Muscle layer of colon (tissue), 2 donors: ENCODE measurements around the gene PLCH2.
"Not testable (repeated sequence)": the region's sequence is repeated elsewhere in the genome, so short reads cannot be mapped to it uniquely, and the experiment has no call there.

Experiments
- H3K27ac ChIP-seq: one replicate; pipeline ENCODE4 v1.7.0; 2013; ENCODE audit warnings: low read depth, mild to moderate bottlenecking, low read length, moderate library complexity
- H3K27me3 ChIP-seq, 2 donors: one replicate each; pipeline ENCODE4 v1.7.0; 2013; ENCODE audit warnings: low read length in 2 of 2, mild to moderate bottlenecking in 2 of 2; ENCODE audit not compliant: insufficient read depth in 2 of 2, control insufficient read depth in 1 of 2
- H3K36me3 ChIP-seq: one replicate; pipeline ENCODE4 v1.7.0; 2013; ENCODE audit warnings: mild to moderate bottlenecking, low read length; ENCODE audit not compliant: insufficient read depth
- H3K4me1 ChIP-seq: one replicate; pipeline ENCODE4 v1.7.0; 2013; ENCODE audit warnings: mild to moderate bottlenecking, low read length; ENCODE audit not compliant: insufficient read depth
- H3K4me3 ChIP-seq, 2 donors: one replicate each; pipeline ENCODE4 v1.7.0; 2013; ENCODE audit warnings: low read length in 2 of 2, low read depth in 1 of 2, mild to moderate bottlenecking in 1 of 2, moderate library complexity in 1 of 2
- H3K9ac ChIP-seq: one replicate; pipeline ENCODE4 v1.7.0; 2013; ENCODE audit warnings: low read length
- H3K9me3 ChIP-seq: one replicate; pipeline ENCODE4 v1.7.0; 2013; ENCODE audit warnings: mild to moderate bottlenecking, low read length
- donor health status: abdominal sarcoma.
- donor health status: Adenocarcinoma of cecum.

The PLCH2 gene

GRCh38 chr1:2545754-2546514 is 69.8 kb downstream of the PLCH2 start:
- no peak overlapping the region for H3K27ac ChIP-seq
- peaks cover 26% of the 10 kb centered on the region for H3K4me1 ChIP-seq
- H3K9ac ChIP-seq = no peak overlapping the region
- no peaks in the 10 kb centered on the region for H3K36me3 ChIP-seq
- no peak overlapping the region for H3K4me3 ChIP-seq
- peaks cover 0 to 64% of the 10 kb centered on the region in 2 donors for H3K27me3 ChIP-seq
- no peaks in the 10 kb centered on the region for H3K9me3 ChIP-seq

- no peaks in the 10 kb centered on the region for H3K9me3 ChIP-seq
- H3K4me1 ChIP-seq = peaks cover 26% of the 10 kb centered on the region
- peaks cover 0 to 57% of the 10 kb centered on the region in 2 donors for H3K27me3 ChIP-seq
- no peak overlapping the region for H3K9ac ChIP-seq
- H3K36me3 ChIP-seq = no peaks in the 10 kb centered on the region
- H3K4me3 ChIP-seq = peak overlapping the region in 1 of 2 donors; percentile 47
- H3K27ac ChIP-seq = no peak overlapping the region
These were observed 70.6 kb downstream of the PLCH2 start for GRCh38 chr1:2546515-2547209.

GRCh38 chr1:2547210-2548067 is 71.3 kb downstream of the PLCH2 start:
- peak overlapping the region in 1 of 2 donors; percentile 47 for H3K4me3 ChIP-seq
- no peak overlapping the region for H3K27ac ChIP-seq
- H3K9me3 ChIP-seq = no peaks in the 10 kb centered on the region
- H3K9ac ChIP-seq = no peak overlapping the region
- no peaks in the 10 kb centered on the region for H3K36me3 ChIP-seq
- peaks cover 26% of the 10 kb centered on the region for H3K4me1 ChIP-seq
- H3K27me3 ChIP-seq = peaks cover 0 to 54% of the 10 kb centered on the region in 2 donors

- Histone ChIP-seq H3K9me3 (no peaks in the 10 kb centered on the region), H3K9ac (no peak overlapping the region), H3K36me3 (no peaks in the 10 kb centered on the region), H3K27ac (peak overlapping the region; percentile 27), H3K4me1 (peaks cover 26% of the 10 kb centered on the region), H3K27me3 (peaks cover 0 to 47% of the 10 kb centered on the region in 2 donors), H3K4me3 (peak overlapping the region in 1 of 2 donors; percentile 47)
These were observed 72.0 kb downstream of the PLCH2 start for GRCh38 chr1:2548068-2548589.

- not testable (repeated sequence) for H3K9ac ChIP-seq, H3K9me3 ChIP-seq, H3K4me3 ChIP-seq, H3K36me3 ChIP-seq
- Histone ChIP-seq H3K27ac (peak overlapping the region; percentile 41), H3K4me1 (peaks cover 22% of the 10 kb centered on the region), H3K27me3 (peaks cover 0 to 33% of the 10 kb centered on the region in 2 donors)
These were observed 73.4 kb downstream of the PLCH2 start for GRCh38 chr1:2549367-2550029.

GRCh38 chr1:2550309-2550861 is 74.3 kb downstream of the PLCH2 start:
- H3K27ac ChIP-seq, H3K36me3 ChIP-seq, H3K4me3 ChIP-seq, H3K9ac ChIP-seq, H3K9me3 ChIP-seq: not testable (repeated sequence)
- H3K4me1 ChIP-seq = peaks cover 29% of the 10 kb centered on the region
- peaks cover 0 to 25% of the 10 kb centered on the region in 2 donors for H3K27me3 ChIP-seq

- Histone ChIP-seq H3K27me3 (peaks cover 0 to 15% of the 10 kb centered on the region in 2 donors), H3K4me1 (peaks cover 29% of the 10 kb centered on the region)
- not testable (repeated sequence) for H3K4me3 ChIP-seq, H3K9ac ChIP-seq, H3K36me3 ChIP-seq, H3K27ac ChIP-seq, H3K9me3 ChIP-seq
These were observed 75.5 kb downstream of the PLCH2 start for GRCh38 chr1:2551544-2551943.

GRCh38 chr1:2552189-2552588 is 76.1 kb downstream of the PLCH2 start:
- no peak overlapping the region for H3K27ac ChIP-seq
- H3K9me3 ChIP-seq = no peaks in the 10 kb centered on the region
- H3K36me3 ChIP-seq = no peaks in the 10 kb centered on the region
- H3K4me3 ChIP-seq = no peak overlapping the region
- H3K4me1 ChIP-seq = peaks cover 30% of the 10 kb centered on the region
- H3K27me3 ChIP-seq = peaks cover 0 to 9% of the 10 kb centered on the region in 2 donors
- no peak overlapping the region for H3K9ac ChIP-seq

- H3K4me3 ChIP-seq, H3K27me3 ChIP-seq, H3K9me3 ChIP-seq, H3K9ac ChIP-seq, H3K27ac ChIP-seq, H3K36me3 ChIP-seq: not testable (repeated sequence)
- H3K4me1 ChIP-seq = peaks cover 30% of the 10 kb centered on the region
These were observed 77.0 kb downstream of the PLCH2 start for GRCh38 chr1:2553076-2553475.

GRCh38 chr1:2553871-2554620 is 78.0 kb downstream of the PLCH2 start:
- Histone ChIP-seq H3K27ac (no peak overlapping the region), H3K4me1 (peaks cover 30% of the 10 kb centered on the region), H3K36me3 (peaks cover 8% of the 10 kb centered on the region), H3K9ac (no peak overlapping the region), H3K4me3 (no peak overlapping the region), H3K9me3 (no peaks in the 10 kb centered on the region), H3K27me3 (no peaks in the 10 kb centered on the region)
